ENCODE results near the gene APIP.
"Not testable (repeated sequence)": the region's sequence is repeated elsewhere in the genome, so short reads cannot be mapped to it uniquely, and the experiment has no call there.

APIP gene

DNA sequence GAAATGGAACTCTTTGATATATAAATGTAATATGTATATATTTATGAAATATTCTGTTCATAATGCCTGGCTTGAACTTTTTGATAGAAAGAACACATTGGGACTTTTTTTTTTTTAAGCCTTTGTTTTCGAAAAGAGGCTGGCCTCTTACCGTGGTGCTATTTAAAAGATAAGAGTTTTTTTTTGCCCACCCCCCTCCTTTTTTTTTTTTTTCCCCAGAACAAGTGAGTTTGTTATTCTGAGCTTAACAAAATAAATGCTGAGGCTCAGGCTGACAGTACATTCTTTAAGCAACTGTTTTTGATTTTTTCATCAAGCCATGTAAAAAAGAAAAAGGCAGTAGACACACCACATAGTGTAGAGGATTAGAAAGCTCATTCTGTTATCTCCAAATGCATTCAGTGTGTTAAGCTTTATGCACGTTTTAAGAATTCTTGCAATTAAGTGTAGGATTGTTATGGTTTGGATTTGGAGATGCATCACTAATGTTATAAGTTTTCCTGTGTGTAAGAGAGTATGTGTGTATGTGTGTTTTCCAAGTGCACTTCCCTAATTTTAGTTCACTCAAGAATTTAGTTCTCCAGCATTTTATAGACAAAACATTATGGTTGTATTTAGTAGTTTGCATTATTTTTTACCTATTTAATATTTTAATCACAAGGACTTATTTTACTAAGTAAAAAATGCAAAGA is 12.2 kb upstream of the APIP start:
- H3K4me3 ChIP-seq (ENCODE audit: low read depth, low read length): no peak overlapping the region
- DNase-seq (ENCODE audit: low read depth): no peak

DNA sequence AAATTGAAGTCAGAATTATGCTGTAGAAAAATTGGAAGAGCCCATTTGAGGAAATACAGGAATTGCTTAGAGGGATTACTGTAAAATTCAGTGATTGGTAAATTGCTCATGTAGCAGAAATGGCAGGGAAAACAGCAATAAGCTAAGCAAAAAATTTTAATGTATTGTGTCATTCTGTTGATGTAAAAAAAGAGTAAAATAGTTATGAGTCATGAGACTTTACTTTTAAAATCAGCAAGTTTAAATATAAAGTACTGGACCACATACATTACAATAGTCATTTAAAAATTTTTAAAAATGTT is 10.6 kb upstream of the APIP start:
- H3K4me3 ChIP-seq (ENCODE audit: low read depth, low read length): no peak overlapping the region
- no peak for DNase-seq (ENCODE audit: low read depth)

DNA sequence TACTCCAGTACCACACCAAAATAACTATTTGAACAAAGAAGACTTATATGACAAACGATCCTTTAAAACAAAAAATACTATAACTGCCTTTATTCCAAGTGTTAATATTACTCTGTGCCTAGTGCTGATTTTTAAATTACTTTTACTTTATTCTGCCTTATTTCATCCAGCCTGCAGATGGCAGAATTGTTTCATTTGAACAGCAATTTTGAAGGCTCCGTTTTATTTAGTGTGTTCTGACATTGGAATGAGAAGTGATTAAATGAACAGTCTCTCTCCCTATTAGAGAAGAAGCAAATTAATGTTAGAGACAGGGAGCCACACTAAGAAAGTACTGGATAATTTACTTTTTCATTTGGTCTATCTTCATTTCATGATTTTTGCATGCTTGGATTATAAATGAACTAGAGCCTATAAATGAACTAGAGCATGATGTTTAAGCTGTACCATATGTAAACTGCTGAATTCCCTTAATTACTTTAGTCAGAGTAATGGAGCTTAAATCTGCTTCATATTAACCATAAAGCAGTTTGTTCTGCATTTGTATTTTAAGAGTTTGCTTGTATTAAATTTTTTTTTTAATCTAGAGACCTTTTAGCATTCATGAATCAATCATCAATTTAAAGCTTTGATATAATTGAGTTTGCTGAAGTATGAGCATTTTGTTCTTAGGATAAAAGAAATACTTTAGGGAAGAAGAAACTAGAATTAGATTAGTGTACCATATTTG is 10.1 kb upstream of the APIP start:
- H3K4me3 ChIP-seq (ENCODE audit: low read depth, low read length): no peak overlapping the region
- DNase-seq (ENCODE audit: low read depth): no peak

DNA sequence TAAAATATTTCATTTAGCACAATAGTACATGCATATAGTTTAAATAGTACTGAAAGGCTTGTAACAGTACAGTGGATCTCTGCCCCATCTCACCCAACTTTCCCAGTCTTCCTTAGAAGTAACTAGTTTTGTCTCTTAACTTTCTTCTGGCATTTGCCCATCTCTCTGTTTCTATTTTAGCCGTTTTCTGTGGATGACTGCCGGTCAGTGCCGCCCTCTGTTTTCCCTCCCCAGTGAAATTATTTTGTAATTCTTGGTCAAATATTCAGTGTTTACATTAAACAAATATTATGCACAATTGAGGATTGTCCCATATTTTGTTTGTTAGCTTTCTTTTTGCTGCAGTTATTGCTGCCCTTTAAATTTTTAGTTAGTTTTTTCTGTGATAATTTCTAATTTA is 8.5 kb upstream of the APIP start:
- H3K4me3 ChIP-seq (ENCODE audit: low read depth, low read length): no peak overlapping the region
- no peak for DNase-seq (ENCODE audit: low read depth)

DNA sequence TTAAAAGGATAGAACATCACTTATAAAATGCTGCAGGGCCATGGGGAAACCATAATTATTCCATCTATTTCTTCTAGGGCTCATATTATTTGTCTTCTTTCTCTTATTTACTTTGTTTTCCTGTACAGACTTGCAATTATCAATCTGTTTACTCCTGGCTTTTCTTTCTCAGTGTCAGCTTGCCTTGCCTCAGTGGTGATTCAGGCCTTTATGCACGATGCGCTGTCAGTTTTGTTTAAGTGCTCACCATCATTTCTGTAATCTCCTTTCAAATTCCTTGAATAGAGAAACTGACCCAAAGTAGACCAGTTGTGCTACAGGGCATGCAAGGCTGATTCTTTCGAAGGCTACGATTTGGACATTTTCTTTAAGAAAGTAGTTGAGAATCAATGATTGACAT is 5.0 kb upstream of the APIP start:
- no peak for DNase-seq (ENCODE audit: low read depth)
- no peak overlapping the region for H3K4me3 ChIP-seq (ENCODE audit: low read depth, low read length)

DNA sequence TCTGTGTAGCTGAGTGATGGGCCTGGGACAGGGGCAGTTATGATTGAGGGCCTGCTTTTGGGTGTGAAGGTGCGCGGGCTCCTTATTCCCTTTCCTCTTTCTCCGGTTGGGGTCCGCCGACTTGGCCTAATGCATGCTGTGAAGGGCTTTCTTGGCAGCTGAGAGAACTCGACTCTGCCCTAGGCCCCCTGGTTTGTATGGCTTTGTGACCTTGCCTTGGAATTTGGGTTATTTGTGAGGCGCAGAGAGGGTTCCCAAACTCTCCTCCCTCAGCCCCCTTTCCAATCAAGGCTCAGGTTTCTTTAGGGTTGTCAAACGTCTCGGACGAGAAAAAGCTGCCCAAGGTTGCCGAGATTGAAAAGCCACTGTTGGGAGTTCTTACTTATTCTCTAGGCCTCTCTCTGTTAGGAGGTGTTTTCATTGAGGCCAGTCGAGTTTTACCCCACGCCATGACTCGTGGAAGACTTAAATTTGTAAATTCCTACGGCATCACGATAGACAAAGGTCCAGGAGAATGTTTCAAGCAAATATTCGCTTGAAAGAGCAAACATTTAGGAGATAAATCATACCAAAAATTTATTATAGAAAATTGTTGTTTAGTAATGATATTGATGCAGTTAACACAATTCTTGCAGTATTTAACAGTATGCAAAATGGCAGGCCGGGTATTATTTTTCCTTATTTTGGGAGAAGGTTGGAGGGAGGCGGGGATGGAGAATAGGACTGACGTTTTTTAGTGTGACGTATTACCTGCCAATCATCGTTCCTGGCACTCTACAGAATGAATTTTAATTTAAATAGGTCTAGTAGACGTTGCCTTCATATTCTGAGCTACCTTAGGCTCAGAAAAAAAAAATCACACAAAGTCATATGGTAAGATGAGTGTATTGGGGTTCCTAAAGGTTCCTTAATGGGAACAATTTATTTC is 928 bp upstream of the APIP start:
- no peak for DNase-seq (ENCODE audit: low read depth)
- H3K4me3 ChIP-seq (ENCODE audit: low read depth, low read length): peak overlapping the region; percentile 93

DNA sequence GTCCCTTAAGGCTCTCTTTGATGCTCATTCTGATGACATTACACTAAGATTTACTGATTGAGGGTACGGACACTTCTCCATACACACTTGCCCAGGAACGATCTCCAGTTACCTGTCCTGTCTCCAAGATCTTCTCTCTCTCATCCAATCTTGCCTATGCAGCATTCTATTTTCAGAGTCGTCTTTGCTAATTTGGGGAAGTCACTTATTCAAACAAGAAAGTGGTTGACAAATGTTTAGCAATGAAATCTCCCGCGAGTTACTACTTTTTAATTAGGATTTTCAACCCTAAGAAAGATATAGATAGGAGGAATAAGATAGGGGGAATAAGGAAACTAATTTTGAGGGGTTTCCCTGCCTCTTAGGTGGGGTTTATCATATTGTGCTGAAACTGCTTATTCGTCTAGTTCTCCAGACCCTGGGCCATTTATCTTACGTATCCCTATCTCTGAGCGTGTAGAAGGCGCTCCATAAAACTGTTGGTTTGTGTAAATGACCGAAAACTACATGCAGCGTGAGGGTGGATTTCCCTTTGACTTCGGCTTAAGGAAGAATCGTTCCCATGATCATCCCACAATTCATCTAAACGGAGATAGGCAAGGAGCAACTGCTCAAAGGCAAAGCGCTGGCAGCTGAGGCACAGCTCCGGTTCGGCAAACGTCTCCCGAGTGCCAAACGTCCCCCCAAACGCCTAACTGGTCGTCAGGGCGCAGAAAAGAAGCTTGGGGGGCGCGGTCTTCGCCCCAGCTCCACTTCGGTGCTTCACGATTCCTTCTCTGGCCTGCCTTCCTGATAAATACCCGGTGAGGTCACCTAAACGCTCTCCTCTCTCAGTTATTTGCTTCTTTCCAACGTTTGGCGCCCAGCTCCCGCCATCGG is 804 bp downstream of the APIP start:
- no peak for DNase-seq (ENCODE audit: low read depth)
- peak overlapping the region; percentile 93 for H3K4me3 ChIP-seq (ENCODE audit: low read depth, low read length)

DNA sequence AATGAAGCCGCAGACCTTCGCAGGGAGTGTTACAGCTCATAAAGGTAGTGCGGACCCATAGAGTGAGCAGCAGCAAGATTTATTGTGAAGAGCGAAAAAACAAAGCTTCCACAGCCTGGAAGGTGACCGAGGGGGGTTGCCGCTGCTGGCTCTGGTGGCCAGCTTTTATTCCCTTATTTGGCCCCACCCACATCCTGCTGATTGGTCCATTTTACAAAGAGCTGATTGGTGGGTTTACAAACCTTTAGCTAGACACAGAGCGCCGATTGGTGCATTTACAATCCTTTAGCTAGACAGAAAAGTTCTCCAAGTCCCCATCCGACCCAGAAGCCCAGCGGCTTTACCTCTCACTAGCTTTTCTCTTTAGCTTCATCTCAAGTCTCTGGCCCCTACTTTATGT is 2.6 kb downstream of the APIP start:
- DNase-seq (ENCODE audit: low read depth); H3K4me3 ChIP-seq (ENCODE audit: low read depth, low read length): not testable (repeated sequence)

DNA sequence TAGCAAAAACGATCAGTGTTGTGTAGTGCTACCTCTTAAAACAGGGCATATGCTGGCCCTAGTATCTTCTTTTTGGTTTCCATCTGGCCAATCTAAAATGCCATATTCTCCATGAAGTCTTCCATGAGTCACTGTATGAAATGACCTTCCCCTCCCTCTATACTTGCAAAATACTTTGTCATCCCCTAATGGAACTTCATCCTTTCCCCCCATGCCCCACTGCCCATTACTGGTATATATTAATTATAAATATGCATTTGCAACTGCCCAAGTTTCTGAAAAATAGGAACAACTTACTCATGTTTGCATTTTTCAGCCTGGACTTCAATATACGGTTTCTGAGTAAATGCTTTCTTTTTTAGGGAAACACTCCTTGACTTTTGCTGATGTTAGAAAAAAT is 4.5 kb downstream of the APIP start:
- H3K4me3 ChIP-seq (ENCODE audit: low read depth, low read length): no peak overlapping the region
- no peak for DNase-seq (ENCODE audit: low read depth)

DNA sequence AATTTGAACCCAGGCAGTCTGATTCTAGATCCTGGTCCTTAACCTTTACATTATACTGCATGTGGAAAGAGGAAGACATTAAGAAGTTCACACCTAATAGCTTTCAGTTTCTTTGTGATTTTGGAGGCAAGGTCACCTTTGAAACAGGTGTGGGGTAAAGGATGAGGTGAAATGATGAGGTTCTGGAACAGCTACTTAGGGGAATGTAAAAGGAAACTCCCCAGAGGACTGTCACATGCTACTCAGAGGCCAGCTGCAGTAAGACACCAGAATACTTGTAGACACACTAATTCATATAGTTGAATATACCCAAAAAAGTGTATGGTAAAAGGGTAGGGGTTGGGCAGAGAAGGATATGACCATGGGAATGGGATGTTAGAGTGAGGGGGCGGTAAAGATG is 5.4 kb downstream of the APIP start:
- H3K4me3 ChIP-seq (ENCODE audit: low read depth, low read length): no peak overlapping the region
- no peak for DNase-seq (ENCODE audit: low read depth)

DNA sequence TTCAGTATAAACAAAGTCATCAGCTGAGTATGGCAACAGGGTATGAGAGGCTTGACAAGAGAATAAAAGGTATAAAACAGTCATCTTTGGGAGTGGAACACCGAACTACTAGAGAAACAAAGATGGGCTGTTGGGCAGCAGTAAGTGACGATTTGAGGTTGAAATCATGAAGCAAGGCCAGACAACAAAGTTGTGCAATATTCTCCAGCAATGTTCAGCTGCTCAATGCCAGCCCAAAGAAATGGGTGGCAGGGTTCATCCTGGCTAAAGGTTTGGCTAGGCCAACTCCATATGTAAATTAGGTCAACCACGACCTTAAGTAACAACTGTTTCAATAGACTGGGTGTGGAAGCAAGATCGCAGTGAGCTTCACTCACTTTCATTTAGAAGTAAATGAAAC is 6.2 kb downstream of the APIP start:
- H3K4me3 ChIP-seq (ENCODE audit: low read depth, low read length): no peak overlapping the region
- DNase-seq (ENCODE audit: low read depth): no peak

DNA sequence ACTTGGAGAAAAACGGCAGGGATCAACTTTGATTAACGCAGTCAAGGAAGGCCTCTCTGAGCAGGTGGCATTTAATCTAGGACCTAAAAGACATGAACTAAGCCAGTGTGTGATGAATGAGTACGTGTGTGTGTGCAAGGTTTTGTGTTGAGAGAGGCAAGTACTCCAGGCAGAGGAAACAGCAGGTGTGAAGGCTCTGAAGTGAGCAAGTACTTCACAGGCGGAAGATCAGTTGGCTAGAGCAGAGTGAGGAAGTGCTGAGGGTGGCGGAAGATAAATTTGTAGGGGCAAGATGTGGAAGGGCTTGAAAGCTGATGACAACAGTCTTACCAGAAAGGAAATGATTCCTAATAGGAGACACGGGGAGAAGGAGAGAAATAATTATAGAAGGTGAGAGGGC is 6.8 kb downstream of the APIP start:
- DNase-seq (ENCODE audit: low read depth): no peak
- no peak overlapping the region for H3K4me3 ChIP-seq (ENCODE audit: low read depth, low read length)

DNA sequence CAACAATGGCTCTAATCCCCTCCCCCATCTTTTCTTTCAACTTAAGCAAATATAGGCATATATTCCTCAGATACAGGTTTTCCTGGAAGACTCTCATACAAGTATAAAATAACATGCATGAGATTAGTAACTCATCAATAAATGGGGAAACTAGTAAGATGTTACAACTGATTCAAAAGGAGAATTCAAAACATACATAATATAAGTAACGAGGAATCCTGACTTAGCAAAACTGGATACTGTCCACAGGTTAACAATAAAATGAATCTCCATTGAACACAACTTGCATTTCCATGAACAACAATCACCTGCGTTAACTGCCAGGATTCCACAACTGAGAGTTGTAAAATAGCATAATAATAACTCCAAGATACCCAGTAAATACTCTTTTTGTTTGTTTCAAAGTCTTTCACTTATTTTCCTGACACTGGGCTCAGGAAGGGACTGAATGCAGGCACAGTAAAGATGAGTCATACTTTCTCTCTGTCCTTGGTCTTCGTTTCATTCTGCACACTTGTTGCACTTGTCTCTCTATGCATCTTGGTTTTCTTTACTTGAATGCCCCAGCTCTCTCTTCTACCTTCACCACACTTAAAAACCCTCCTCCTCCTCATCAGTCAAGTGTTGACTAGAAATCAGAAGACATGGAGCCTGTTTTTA is 8.1 kb downstream of the APIP start:
- no peak overlapping the region for H3K4me3 ChIP-seq (ENCODE audit: low read depth, low read length)

DNA sequence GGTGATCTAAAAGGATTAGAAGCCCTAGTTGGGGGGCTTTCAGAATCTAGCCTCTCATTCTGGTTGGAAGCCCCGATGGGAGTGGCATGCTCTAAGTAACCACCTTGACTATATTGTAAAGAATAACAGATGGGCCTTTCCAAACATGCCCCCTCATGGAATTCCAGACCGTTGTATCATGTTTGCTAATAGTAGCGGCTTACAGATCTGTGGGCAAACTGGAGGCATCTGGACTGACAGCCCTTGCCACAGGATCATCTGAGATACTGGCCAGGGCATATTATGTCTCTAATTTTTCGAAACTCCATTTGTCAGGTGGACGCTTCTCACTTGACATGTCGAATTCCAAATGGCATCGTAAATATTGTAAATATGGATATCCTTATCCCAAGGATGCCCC is 10.5 kb downstream of the APIP start:
- H3K4me3 ChIP-seq (ENCODE audit: low read depth, low read length): no peak overlapping the region
- DNase-seq (ENCODE audit: low read depth): no peak

More for the DNA sequence above, 8.1 kb downstream of the APIP start:
- no peak for DNase-seq (ENCODE audit: low read depth)

DNA sequence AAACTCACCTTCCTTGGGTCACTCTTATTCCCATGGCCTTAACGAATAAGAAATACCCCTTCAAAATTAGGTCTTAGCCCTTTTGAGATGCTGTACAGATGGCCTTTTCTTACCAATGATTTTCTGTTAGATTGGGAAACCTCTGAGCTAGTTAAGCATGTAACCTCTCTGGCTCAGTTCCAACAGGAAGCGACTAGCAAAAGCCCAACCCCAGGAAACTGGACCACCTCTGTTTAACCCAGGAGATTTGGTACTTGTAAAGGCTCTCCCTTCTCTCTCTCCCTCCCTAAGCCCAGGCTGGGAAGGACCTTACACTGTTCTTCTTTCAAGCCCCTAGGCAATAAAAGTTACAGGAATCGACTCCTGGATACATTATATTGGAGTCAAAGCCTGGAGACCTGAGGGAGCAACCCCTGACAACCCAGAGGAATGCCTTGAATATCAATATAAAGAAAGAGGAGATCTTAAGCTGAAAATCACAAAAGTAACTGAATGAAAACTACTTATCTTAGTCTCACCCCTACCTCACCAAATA is 11.7 kb downstream of the APIP start:
- H3K4me3 ChIP-seq (ENCODE audit: low read depth, low read length): no peak overlapping the region
- no peak for DNase-seq (ENCODE audit: low read depth)

DNA sequence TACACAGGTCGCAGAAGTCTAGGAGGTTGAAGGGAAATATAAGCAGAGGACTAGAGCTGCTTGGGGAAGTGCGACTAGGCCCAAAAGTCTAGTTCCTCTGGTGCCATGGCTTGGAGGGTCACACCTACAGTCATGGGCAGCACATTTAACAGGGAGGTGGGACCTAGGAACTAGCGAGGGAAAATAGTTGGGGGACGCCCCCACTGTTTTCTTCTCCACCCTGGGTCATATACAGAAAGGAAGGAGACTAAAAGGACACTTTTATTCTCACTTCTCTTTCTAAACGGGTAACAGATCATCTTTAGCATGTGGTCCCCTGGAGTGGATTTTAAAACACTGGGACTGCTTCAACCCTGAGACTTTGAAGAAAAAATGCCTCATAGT is 16.6 kb downstream of the APIP start:
- DNase-seq (ENCODE audit: low read depth): no peak

DNA sequence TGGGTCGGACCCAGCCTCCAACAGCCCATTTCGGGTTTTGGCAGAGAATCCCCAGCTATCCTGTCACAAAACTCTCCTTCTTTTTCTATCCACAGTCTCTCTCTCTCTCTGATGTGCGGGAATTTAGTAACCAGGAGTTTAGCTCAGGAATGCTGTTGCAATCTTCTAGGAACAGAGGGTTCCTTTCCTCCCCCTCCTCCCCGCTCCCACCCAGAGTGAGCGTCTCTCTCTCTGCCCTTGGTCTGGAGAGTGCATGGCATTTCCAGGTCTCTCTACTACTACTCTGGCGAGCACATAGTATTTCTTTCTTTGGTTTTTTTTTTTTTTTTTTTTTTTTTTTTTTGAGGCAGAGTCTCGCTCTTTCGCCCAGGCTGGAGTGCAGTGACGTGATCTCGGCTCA is 17.7 kb downstream of the APIP start:
- no peak overlapping the region for H3K4me3 ChIP-seq (ENCODE audit: low read depth, low read length)
- no peak for DNase-seq (ENCODE audit: low read depth)

More for the DNA sequence above, 16.6 kb downstream of the APIP start:
- H3K4me3 ChIP-seq (ENCODE audit: low read depth, low read length): no peak overlapping the region

DNA sequence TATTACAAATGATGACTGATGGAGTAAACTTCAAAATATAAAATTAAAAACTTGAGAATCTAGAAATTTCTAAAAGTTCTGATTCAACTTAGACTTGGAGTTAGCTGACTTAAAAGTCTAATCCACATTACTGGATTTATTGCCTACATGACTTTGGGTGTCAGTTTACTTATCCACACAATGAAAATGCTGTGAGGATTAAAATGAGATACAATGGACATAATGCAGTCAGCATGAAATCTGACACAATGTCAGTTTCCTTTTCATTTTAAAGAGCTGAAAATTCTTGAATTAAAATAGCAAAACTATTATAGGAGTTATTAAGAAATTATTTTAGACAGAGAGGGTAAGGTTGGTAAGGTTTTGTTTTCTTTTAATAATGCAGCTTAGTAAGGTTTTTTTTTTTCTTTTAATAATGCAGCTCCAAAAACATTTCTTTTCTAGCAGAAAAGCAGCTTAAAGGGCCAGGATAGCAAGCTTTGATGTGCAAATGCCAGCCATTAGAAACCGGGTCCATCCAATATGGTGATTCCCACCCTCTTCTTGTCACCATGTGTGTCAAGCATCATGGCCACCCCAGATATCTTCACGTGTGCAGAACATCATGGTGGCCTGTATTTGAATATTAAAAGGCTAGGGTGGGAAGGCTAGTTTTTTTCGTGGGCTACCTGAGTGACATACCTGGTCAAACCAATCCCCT is 18.9 kb downstream of the APIP start:
- no peak for DNase-seq (ENCODE audit: low read depth)
- H3K4me3 ChIP-seq (ENCODE audit: low read depth, low read length): no peak overlapping the region

Data from skeletal muscle cell (primary cell).